HFF-Myc (cell line): Measurements from ENCODE around the gene RAB33B.

ENCODE experiments used
- DNase-seq: peaks from one replicate; pipeline ENCODE4 v3.0.0-alpha.2; 2011; ENCODE audit warnings: low read depth; ENCODE audit errors: extremely low read depth
- H3K4me3 ChIP-seq: replicated peaks from 2 replicates; pipeline ENCODE4 v1.5.1; 2011; ENCODE audit warnings: low read depth, mild to moderate bottlenecking, control low read depth, low read length
- TF ChIP-seq, protein P1 (sequence below): IDR thresholded peaks from 2 replicates; pipeline ENCODE4 v1.5.1; 2012; ENCODE audit warnings: mild to moderate bottlenecking, low read depth, low read length, control low read depth; ENCODE audit errors: missing control alignments

Gene RAB33B

DNA sequence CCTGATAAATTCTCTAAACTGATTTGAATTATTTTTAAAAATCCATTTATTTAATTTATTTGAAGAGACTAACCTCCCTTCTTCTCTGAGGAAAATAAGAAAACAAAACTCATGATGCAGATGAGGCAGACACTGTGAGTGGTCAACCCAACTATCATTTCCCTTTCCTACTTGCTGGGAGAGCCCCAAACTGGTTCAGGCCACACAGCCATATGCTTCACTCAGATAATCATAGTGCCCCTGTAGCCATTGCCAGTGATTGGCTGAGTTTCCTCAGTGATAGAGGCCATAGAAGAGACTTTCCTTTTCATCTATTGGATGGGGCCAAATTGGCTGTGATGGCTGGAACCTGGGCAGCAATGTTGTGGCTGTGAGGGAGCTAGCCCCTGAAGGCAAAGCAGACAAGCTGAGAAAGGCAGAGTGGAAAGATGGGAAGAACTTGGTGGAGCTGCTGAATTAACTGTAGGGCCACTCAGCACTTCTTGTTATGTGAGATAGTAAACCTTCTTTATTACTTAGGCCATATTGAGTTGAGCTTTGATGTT lies 49.8 kb downstream of the RAB33B start:
- H3K4me3 ChIP-seq, result no peak overlapping the region
- no peak for DNase-seq
- TF ChIP-seq, protein P1, sequence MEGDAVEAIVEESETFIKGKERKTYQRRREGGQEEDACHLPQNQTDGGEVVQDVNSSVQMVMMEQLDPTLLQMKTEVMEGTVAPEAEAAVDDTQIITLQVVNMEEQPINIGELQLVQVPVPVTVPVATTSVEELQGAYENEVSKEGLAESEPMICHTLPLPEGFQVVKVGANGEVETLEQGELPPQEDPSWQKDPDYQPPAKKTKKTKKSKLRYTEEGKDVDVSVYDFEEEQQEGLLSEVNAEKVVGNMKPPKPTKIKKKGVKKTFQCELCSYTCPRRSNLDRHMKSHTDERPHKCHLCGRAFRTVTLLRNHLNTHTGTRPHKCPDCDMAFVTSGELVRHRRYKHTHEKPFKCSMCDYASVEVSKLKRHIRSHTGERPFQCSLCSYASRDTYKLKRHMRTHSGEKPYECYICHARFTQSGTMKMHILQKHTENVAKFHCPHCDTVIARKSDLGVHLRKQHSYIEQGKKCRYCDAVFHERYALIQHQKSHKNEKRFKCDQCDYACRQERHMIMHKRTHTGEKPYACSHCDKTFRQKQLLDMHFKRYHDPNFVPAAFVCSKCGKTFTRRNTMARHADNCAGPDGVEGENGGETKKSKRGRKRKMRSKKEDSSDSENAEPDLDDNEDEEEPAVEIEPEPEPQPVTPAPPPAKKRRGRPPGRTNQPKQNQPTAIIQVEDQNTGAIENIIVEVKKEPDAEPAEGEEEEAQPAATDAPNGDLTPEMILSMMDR, result no peak

DNA sequence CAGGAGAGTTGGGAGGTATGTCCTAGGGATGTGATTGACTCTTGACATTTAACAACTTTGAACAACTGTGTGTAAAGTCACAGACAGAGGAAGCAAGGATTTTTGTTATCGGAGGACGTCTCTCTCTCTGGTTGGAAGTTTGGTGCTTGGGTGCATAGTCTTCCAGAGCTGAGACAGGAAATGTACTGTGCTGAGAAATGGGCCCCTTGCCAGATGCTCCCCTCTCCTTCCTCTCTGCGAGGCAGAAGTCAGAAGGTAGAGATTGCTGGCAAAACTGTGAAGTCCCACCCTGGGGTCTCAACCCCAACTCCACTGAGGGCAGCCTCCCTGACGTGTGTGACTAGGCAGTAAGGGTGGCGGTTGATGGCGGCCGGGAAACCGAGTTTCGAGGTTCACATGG lies 52.9 kb downstream of the RAB33B start:
- no peak overlapping the region for H3K4me3 ChIP-seq
- TF ChIP-seq, protein P1, result no peak
- DNase-seq, result no peak

DNA sequence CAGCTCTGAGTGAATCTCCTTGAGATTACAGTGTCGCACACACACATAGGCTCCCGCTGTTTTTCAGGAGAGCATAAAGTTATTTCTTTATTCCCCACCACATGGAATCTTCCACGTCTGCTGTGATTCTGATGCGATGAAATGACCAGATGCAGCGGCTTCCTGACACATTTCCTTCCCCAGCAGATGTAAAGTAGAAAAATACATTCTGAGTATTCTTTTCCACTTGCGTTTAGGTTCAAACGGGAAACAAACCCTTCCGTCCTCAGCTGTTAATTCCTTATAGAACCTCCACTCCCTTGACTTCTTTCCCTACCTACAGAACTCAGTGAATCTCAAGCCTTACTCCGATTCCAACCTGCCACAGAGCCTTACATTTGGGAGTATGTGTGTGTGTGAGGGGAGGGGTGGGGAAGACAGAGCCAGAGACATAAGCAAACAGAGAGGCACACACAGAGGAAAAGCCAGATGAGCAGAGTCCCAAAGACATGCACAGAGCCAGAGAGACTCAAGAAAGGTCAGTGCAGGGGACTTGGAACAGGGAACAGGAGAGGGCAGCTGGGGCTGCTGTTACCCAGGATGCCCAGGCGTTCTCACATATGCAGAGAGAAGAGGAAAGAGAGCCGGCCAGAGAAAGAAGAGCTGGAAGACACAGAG lies 54.8 kb downstream of the RAB33B start:
- TF ChIP-seq, protein P1, result no peak
- no peak for DNase-seq
- no peak overlapping the region for H3K4me3 ChIP-seq

DNA sequence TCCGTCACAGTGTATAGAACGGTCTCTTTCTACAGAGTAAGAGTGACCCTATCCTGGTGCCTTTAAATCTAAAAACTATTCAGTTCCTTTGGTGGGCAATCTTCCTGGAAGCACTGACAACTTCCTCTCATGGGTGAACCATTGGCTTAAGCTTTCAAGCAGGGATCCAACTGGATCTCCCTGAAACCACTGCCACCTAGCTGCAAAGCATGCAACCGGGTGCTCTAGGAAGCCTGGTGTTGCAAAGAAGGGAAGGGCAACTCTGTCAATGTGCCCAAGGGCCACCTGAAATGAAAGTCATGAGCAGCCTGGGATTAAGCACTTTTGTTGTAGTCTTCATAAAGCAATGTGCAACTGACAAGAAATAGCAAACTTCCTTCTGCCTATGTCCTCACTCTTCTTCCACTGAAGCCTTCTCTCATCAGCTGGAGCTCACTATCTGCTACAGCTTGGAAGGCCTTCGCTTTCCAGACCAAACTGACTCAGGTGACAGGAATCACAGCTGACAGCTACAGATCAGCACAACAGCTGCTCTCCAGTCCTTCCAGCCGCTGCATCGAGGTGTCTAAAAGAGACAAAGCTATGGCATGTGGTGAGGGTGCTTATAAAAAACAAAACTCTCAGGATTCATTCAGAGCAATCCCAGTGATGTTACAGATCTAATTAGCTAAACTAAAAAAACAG lies 55.9 kb downstream of the RAB33B start:
- H3K4me3 ChIP-seq, result no peak overlapping the region
- TF ChIP-seq, protein P1, result peak; percentile 42
- no peak for DNase-seq

DNA sequence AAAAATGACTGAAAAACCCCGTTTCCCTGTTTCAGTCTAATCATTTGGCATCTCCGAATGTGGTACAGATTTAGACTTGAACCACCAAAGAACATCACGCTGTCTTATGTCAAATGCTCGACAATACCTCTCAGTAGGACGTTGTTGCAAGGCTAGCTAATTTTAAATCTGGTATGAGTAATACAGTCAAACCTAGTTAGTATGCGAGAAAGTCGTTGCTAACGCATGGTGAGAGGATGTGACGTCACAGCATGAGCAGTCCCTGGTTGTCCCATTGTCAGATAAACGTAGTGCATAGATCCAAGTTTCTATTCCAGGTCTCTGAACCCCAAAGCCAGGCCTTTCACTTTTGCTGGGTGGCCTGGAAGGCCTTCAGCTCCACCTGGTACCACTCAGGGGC lies 57.4 kb downstream of the RAB33B start:
- TF ChIP-seq, protein P1, result no peak
- no peak overlapping the region for H3K4me3 ChIP-seq
- DNase-seq, result no peak

DNA sequence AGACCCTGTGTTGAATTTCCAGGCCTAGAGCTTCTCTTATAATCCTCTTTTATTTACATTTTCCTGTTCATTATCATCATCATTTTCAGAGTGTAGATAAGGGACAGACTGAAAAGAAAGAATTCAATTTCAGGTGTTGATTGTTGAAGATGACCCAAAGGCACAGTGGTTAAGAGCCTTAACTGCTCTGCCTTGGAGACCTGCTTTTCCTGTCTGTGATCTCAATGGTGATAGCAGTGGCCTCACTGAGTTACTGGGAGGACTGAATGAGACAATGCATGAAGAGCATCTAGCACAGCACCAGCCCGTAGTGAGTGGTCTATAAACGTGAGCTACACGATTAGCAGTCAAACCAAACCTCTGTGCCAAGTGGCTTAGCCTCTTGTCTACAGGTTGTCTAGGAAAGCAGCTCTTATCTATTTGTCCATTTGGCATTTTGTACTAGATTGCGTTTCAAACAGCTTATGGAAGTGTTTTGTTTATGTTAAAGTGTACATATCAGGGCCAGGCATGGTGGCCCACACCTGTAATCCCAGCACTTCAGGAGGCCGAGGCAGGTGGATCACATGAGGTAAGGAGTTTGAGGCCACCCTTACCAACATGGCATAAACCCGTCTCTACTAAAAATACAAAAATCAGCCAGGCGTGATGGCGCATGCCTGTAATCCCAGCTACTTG lies 60.6 kb downstream of the RAB33B start:
- DNase-seq, result no peak
- H3K4me3 ChIP-seq, result no peak overlapping the region
- TF ChIP-seq, protein P1, result no peak
